ENCODE results near the gene ATRAID. TPM values are rescaled to one million over a fixed set of nuclear protein-coding genes. Genes with fewer than 3 reads are reported as not detected.

The ATRAID gene
- total and polyA plus RNA-seq, 2 of the 8 experiments (the other 6 are each of a cell fraction or from before 2014, with no cell fraction given) = 109 to 280 TPM

DNA sequence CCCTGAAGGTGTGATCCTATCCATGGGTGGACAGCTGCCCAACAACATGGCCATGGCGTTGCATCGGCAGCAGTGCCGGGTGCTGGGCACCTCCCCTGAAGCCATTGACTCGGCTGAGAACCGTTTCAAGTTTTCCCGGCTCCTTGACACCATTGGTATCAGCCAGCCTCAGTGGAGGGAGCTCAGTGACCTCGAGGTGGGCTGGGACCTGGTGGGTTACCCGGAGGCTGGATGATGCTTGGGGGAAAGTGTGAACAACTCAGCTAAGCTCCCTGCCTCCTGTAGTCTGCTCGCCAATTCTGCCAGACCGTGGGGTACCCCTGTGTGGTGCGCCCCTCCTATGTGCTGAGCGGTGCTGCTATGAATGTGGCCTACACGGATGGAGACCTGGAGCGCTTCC is 21.5 kb downstream of the ATRAID start:
- Histone ChIP-seq H4K20me1 (replicated peaks in 1 of 2; ENCODE audit: control insufficient read depth in 1 of 2, insufficient read depth in 2 of 2, low read length in 2 of 2) (peaks cover 2 to 12% of the 10 kb centered on the region in 2 experiments), H3K9me3 (ENCODE audit: insufficient read depth in 2 of 2, low read depth in 1 of 2, low read length in 1 of 2) (no peaks in the 10 kb centered on the region), H4K91ac (replicated peaks; ENCODE audit: insufficient read length, low read length) (no peak overlapping the region), H3K27me3 (replicated peaks in 1 of 4; ENCODE audit: control insufficient read depth in 3 of 4, extremely low read depth in 1 of 4, insufficient read depth in 3 of 4, low read length in 3 of 4) (no peaks in the 10 kb centered on the region), H3K18ac (ENCODE audit: extremely low read depth, low read length) (no peak overlapping the region), H2BK5ac (ENCODE audit: low read depth, low read length) (no peak overlapping the region), H3K36me3 (ENCODE audit: control insufficient read depth in 2 of 4, insufficient read depth in 4 of 4, low read length in 3 of 4) (peaks cover 61 to 89% (median 79%) of the 10 kb centered on the region in 4 experiments), H3K23ac (ENCODE audit: insufficient read length) (no peak overlapping the region), H3K14ac (ENCODE audit: insufficient read length) (no peak overlapping the region), H4K8ac (ENCODE audit: extremely low read depth, insufficient read depth, low read length) (no peak overlapping the region; the same call in 1 of the 2 replicates), H3K4me3 (ENCODE audit: extremely low read depth in 1 of 4, insufficient read depth in 2 of 4, low read depth in 3 of 4, low read length in 4 of 4) (no peak overlapping the region), H2BK15ac (ENCODE audit: low read length) (no peak overlapping the region), H4K5ac (ENCODE audit: insufficient read length, low read depth, low read length) (no peak overlapping the region), H2BK120ac (replicated peaks; ENCODE audit: low read depth, low read length) (no peak overlapping the region), H3K4ac (replicated peaks; ENCODE audit: insufficient read length, low read depth, low read length) (no peak overlapping the region), H2AK5ac (ENCODE audit: low read depth, low read length) (no peak overlapping the region), H3K79me1 (ENCODE audit: low read depth, low read length) (no peaks in the 10 kb centered on the region), H3K9ac (replicated peaks in 1 of 4; ENCODE audit: extremely low read depth in 1 of 4, low read depth in 3 of 4, low read length in 3 of 4) (no peak overlapping the region), H3K23me2 (ENCODE audit: low read depth, low read length) (no peaks in the 10 kb centered on the region), H3K4me1 (replicated peaks in 1 of 4; ENCODE audit: control insufficient read depth in 3 of 4, insufficient read depth in 4 of 4, low read length in 3 of 4) (no peaks in the 10 kb centered on the region), H3K27ac (ENCODE audit: low read depth, low read length) (no peak overlapping the region), H3K79me2 (ENCODE audit: control insufficient read depth in 1 of 2, insufficient read depth in 2 of 2, low read length in 2 of 2) (no peaks in the 10 kb centered on the region), H3K56ac (replicated peaks; ENCODE audit: insufficient read length, low read depth, low read length) (no peak overlapping the region), H2BK20ac (ENCODE audit: low read length) (no peak overlapping the region), H2AFZ (ENCODE audit: low read length) (no peak overlapping the region), H2BK12ac (ENCODE audit: low read depth, low read length) (no peak overlapping the region), H3K4me2 (ENCODE audit: insufficient read depth in 1 of 2, low read depth in 2 of 2, low read length in 2 of 2) (no peak overlapping the region)
- no peak for FAIRE-seq
- ChIA-PET CTCF (ENCODE audit: partially characterized antibody) (interaction anchor here (0.6 to 6.9 kb wide), 11 partner anchors 10 to 134 kb away, joined by 3 to 55 read pairs (median 4); partner anchors contain the start of gene TRIM54), POLR2A (ENCODE audit: partially characterized antibody) (interaction anchor here (0.6 to 32.6 kb wide), 9 partner anchors 5 to 136 kb away, joined by 3 to 835 read pairs (median 3); partner anchors contain the start of genes CAD, MPV17 and TRIM54)
- DNase-seq (ENCODE audit: low read depth in 1 of 2, low spot score in 2 of 2) = no peak
- WGBS, 2 experiments (ENCODE audit: extremely low coverage in 1 of 2, insufficient coverage in 1 of 2, insufficient read length in 1 of 2, insufficient replicate concordance in 2 of 2, low coverage in 1 of 2, low lambda C conversion rate in 2 of 2, missing lambda C conversion rate in 1 of 2) = 93% methylated on average over 14 of the region's 14 CpGs; no CpG with 5 or more reads in 1 of the 2 experiments
- no peak for TF ChIP-seq TEAD4 (IDR thresholded peaks at IDR 0.05; ENCODE audit: low read depth, low read length)
- no peak for TF ChIP-seq FOSL1 (IDR thresholded peaks at IDR 0.05; ENCODE audit: insufficient read depth, low read depth, low read length)
- TF ChIP-seq USF2 (IDR thresholded peaks at IDR 0.05; ENCODE audit: low read length) = no peak
- TF ChIP-seq SUZ12 (IDR thresholded peaks at IDR 0.05; ENCODE audit: low read length) = no peak
- no peak for TF ChIP-seq RFX5 (IDR thresholded peaks at IDR 0.05; ENCODE audit: borderline replicate concordance, low read depth, low read length)
- no peak for TF ChIP-seq ASH2L (IDR thresholded peaks at IDR 0.05; ENCODE audit: low read length)
- no peak for TF ChIP-seq KDM5A (IDR thresholded peaks at IDR 0.05; ENCODE audit: low read length)
- TF ChIP-seq RAD21 (IDR thresholded peaks at IDR 0.05 in 1 of 2, conservative IDR thresholded peaks at IDR 0.05 in 1 of 2; ENCODE audit: low read depth in 2 of 2, low read length in 2 of 2) = no peak
- TF ChIP-seq YY1 (IDR thresholded peaks at IDR 0.05; ENCODE audit: low read depth, low read length) = no peak
- TF ChIP-seq NRF1 (IDR thresholded peaks at IDR 0.05; ENCODE audit: low read depth, low read length) = no peak

Measured in H1 (cell line).